Measurements from ENCODE around the gene WASL. TPM values are rescaled to one million over a fixed set of nuclear protein-coding genes. Genes with fewer than 3 reads are reported as not detected.

The WASL gene
- total RNA-seq = 13.3 and 16.4 TPM in 2 replicates

GRCh38 chr7:123748734-123749536 is at the start of gene WASL:
Gene WASL (minus strand): TSS chr7:123749003. CDS start chr7:123748734, 269 bp downstream.

GRCh38 chr7:123655614-123656013 is 93.2 kb downstream of the WASL start, which contains the start of gene LMOD2:
Gene LMOD2 (plus strand): TSS chr7:123655866. CDS start chr7:123655964, 98 bp downstream.

Other genes with a start within 250 kb of the WASL start
- gene IQUB, start 214.4 kb downstream of the WASL start, total RNA-seq = 0.11 and 0.17 TPM in 2 replicates
- gene NDUFA5, start 191.2 kb downstream of the WASL start, total RNA-seq = 37.1 and 39.0 TPM in 2 replicates
- gene ASB15, start 147.2 kb downstream of the WASL start, total RNA-seq = under 0.01 TPM in 1 of 2 replicates, not detected in the other
- not detected in 2 replicates for gene LMOD2, start 93.1 kb downstream of the WASL start, total RNA-seq
- 0.17 and 0.22 TPM in 2 replicates for gene HYAL4, start 96.2 kb upstream of the WASL start, total RNA-seq
- gene SPAM1, start 176.2 kb upstream of the WASL start, total RNA-seq = not detected in 2 replicates